GM19351 (cell line): ENCODE measurements around the gene ALDH1A3.

Experiments used
- ATAC-seq: cut with Tn5 transposase; IDR thresholded peaks from one replicate; pipeline ENCODE4 v1.9.1; 2021; ENCODE audit warnings: mild to moderate bottlenecking, moderate library complexity; ENCODE audit not compliant: unreplicated experiment

Gene ALDH1A3

GRCh38 chr15:100900795-100901169 is 21.2 kb downstream of the ALDH1A3 start:
- no peak for ATAC-seq

- ATAC-seq = no peak
These were observed 21.7 kb downstream of the ALDH1A3 start for GRCh38 chr15:100901296-100901695.

- ATAC-seq = no peak
These were observed 22.2 kb downstream of the ALDH1A3 start for GRCh38 chr15:100901702-100902435.

- ATAC-seq = no peak
These were observed 23.0 kb downstream of the ALDH1A3 start for GRCh38 chr15:100902436-100903167.

- no peak for ATAC-seq
These were observed 23.5 kb downstream of the ALDH1A3 start for GRCh38 chr15:100903168-100903554.

GRCh38 chr15:100905850-100906249 is 26.2 kb downstream of the ALDH1A3 start:
- ATAC-seq = no peak

GRCh38 chr15:100908466-100908865 is 28.8 kb downstream of the ALDH1A3 start:
- ATAC-seq = no peak

GRCh38 chr15:100909565-100909964 is 29.9 kb downstream of the ALDH1A3 start:
- ATAC-seq = no peak

- no peak for ATAC-seq
These were observed 30.6 kb downstream of the ALDH1A3 start for GRCh38 chr15:100909989-100910955.

- no peak for ATAC-seq
These were observed 31.5 kb downstream of the ALDH1A3 start for GRCh38 chr15:100911086-100911485.

GRCh38 chr15:100913961-100914360 is 34.3 kb downstream of the ALDH1A3 start:
- no peak for ATAC-seq

- no peak for ATAC-seq
These were observed 35.2 kb downstream of the ALDH1A3 start for GRCh38 chr15:100914876-100915275.

- peak; percentile 63 for ATAC-seq
These were observed 38.5 kb downstream of the ALDH1A3 start for GRCh38 chr15:100918034-100918689.

GRCh38 chr15:100918690-100919480 is 39.3 kb downstream of the ALDH1A3 start, which contains the start of gene LRRK1:
Gene LRRK1 (plus strand): TSS chr15:100919357. CDS start chr15:100924633, 5,276 bp downstream.
- ATAC-seq = peak; percentile 21

GRCh38 chr15:100919481-100920405 is 40.1 kb downstream of the ALDH1A3 start:
- no peak for ATAC-seq

GRCh38 chr15:100920516-100921135 is 41.0 kb downstream of the ALDH1A3 start:
- ATAC-seq = peak; percentile 24

GRCh38 chr15:100922192-100923040 is 42.8 kb downstream of the ALDH1A3 start:
- ATAC-seq = peak; percentile 17
